Gastroesophageal sphincter (tissue), 4 donors: ENCODE measurements around the gene SLC25A6. TPM values are rescaled to one million over a fixed set of nuclear protein-coding genes. Genes with fewer than 3 reads are reported as not detected.

Experiments used
- ATAC-seq: fragments of 150-250 bp; one replicate; pipeline ENCODE4 v1.9.1; 2016; ENCODE audit warnings: mild to moderate bottlenecking, moderate library complexity
- H3K27ac ChIP-seq, 4 donors: fragments of 200-600 bp; sonication (generic) in 3 of 4; 1 replicate in 3 of 4; 2 replicates in 1 of 4; pipeline ENCODE4 v1.5.1; 2016 to 2019
- H3K27me3 ChIP-seq: fragments of 200-600 bp; sonication (generic); one replicate; pipeline ENCODE4 v1.5.1; 2019
- H3K36me3 ChIP-seq, 2 donors: fragments of 200-600 bp; sonication (generic); one replicate each; pipeline ENCODE4 v1.5.1; 2019; ENCODE audit warnings: control low read depth in 1 of 2
- H3K4me1 ChIP-seq, 3 donors: fragments of 200-600 bp; sonication (generic); 1 replicate in 2 of 3; 2 replicates in 1 of 3; pipeline ENCODE4 v1.5.1; 2016 to 2019; ENCODE audit warnings: control low read depth in 2 of 3
- H3K4me3 ChIP-seq, 2 donors: fragments of 200-600 bp; sonication (generic); one replicate each; pipeline ENCODE4 v1.5.1; 2019; ENCODE audit warnings: mild to moderate bottlenecking in 1 of 2, moderate library complexity in 1 of 2
- H3K9me3 ChIP-seq, 3 donors: fragments of 200-600 bp; sonication (generic); one replicate each; pipeline ENCODE4 v1.5.1; 2017 to 2019; ENCODE audit warnings: control low read depth in 2 of 3
- CTCF ChIP-seq, 4 experiments: fragments of 200-600 bp in 2 of 4; fragments of 450-650 bp in 2 of 4; sonication (generic) in 1 of 4; IDR thresholded peaks; one replicate each; pipeline ENCODE4 v1.5.1; 2017 to 2019; ENCODE audit warnings: antibody characterized with exemption in 4 of 4, mild to moderate bottlenecking in 2 of 4, moderate library complexity in 2 of 4
- EP300 ChIP-seq: sonication (generic); formaldehyde crosslinking; IDR thresholded peaks from one replicate; pipeline ENCODE4 v1.6.1; 2017; ENCODE audit warnings: antibody characterized with exemption, mild to moderate bottlenecking
- POLR2A ChIP-seq, 2 donors: fragments of 450-650 bp; IDR thresholded peaks; one replicate each; pipeline ENCODE4 v1.6.1; 2017; ENCODE audit warnings: antibody characterized with exemption in 2 of 2, mild to moderate bottlenecking in 2 of 2, moderate library complexity in 1 of 2
- POLR2AphosphoS5 ChIP-seq: sonication (generic); formaldehyde crosslinking; IDR thresholded peaks from one replicate; pipeline ENCODE4 v1.6.1; 2017; ENCODE audit warnings: antibody characterized with exemption
- WGBS, 2 donors: methylation state at CpG; one replicate each; pipeline ENCODE4 v1.1.5; 2018; ENCODE audit warnings: low coverage in 1 of 2; 5-methylcytosine and 5-hydroxymethylcytosine counted together
- total RNA-seq, 4 donors: library from RNA; depleted of rRNA; stranded (reverse); fragments of >200 nt; gene quantifications; one replicate each; pipeline ENCODE4 v1.1.0, GENCODE V29; 2016

SLC25A6 gene
- total RNA-seq, 4 donors from 2014 or later = 204 to 408 (median 268) TPM

- no peak for ATAC-seq
- WGBS, 2 donors = 73 to 85% methylated on average over 9 of the region's 9 CpGs
Measured at GRCh38 chrX:1424147-1424851, 32.4 kb upstream of the SLC25A6 start.

GRCh38 chrX:1423215-1423614 is 31.3 kb upstream of the SLC25A6 start:
- H3K4me3 ChIP-seq = no peak overlapping the region
- H3K36me3 ChIP-seq = peaks cover 0 to 89% of the 10 kb centered on the region in 2 donors
- no peaks in the 10 kb centered on the region for H3K4me1 ChIP-seq
- H3K27me3 ChIP-seq = no peaks in the 10 kb centered on the region
- ATAC-seq = no peak
- H3K27ac ChIP-seq = no peak overlapping the region
- 0% methylated on average over 1 of the region's 2 CpGs; no CpG with 5 or more reads in 1 of the 2 donors for WGBS, 2 donors
- TF ChIP-seq CTCF (IDR thresholded peaks at IDR 0.05) (no peak), EP300 (no peak), POLR2AphosphoS5 (no peak), POLR2A (IDR thresholded peaks at IDR 0.05) (no peak)
- peaks cover 0 to 27% (median 0%) of the 10 kb centered on the region in 3 donors for H3K9me3 ChIP-seq

More at GRCh38 chrX:1424147-1424851, 32.4 kb upstream of the SLC25A6 start:
- Histone ChIP-seq H3K9me3 (peaks cover 0 to 20% (median 0%) of the 10 kb centered on the region in 3 donors), H3K4me1 (no peaks in the 10 kb centered on the region), H3K36me3 (peaks cover 0 to 78% of the 10 kb centered on the region in 2 donors), H3K27ac (no peak overlapping the region), H3K4me3 (no peak overlapping the region), H3K27me3 (no peaks in the 10 kb centered on the region)
- TF ChIP-seq CTCF (IDR thresholded peaks at IDR 0.05) (no peak), EP300 (no peak), POLR2A (IDR thresholded peaks at IDR 0.05) (no peak), POLR2AphosphoS5 (no peak)

- no peak for ATAC-seq
- Histone ChIP-seq H3K4me1 (no peaks in the 10 kb centered on the region), H3K36me3 (peaks cover 0 to 87% of the 10 kb centered on the region in 2 donors)
Measured at GRCh38 chrX:1422135-1422465, 30.2 kb upstream of the SLC25A6 start.

GRCh38 chrX:1421433-1422134 is 29.7 kb upstream of the SLC25A6 start:
- WGBS, 2 donors = 96 to 97% methylated on average over 10 to 18 of the region's 19 CpGs
- Histone ChIP-seq H3K27ac (no peak overlapping the region), H3K9me3 (peaks cover 0 to 28% (median 0%) of the 10 kb centered on the region in 3 donors), H3K27me3 (no peaks in the 10 kb centered on the region), H3K4me1 (no peaks in the 10 kb centered on the region), H3K4me3 (no peak overlapping the region), H3K36me3 (peaks cover 0 to 89% of the 10 kb centered on the region in 2 donors)
- TF ChIP-seq EP300 = no peak
- no peak for TF ChIP-seq POLR2AphosphoS5
- no peak for TF ChIP-seq CTCF (IDR thresholded peaks at IDR 0.05)
- no peak for TF ChIP-seq POLR2A (IDR thresholded peaks at IDR 0.05)
- ATAC-seq = no peak

More at GRCh38 chrX:1422135-1422465, 30.2 kb upstream of the SLC25A6 start:
- Histone ChIP-seq H3K9me3 (peaks cover 0 to 28% (median 0%) of the 10 kb centered on the region in 3 donors), H3K27ac (no peak overlapping the region), H3K4me3 (no peak overlapping the region), H3K27me3 (no peaks in the 10 kb centered on the region)
- WGBS, 2 donors = 96 to 100% methylated on average over 3 of the region's 4 CpGs
- TF ChIP-seq POLR2AphosphoS5 (no peak), EP300 (no peak), CTCF (IDR thresholded peaks at IDR 0.05) (no peak), POLR2A (IDR thresholded peaks at IDR 0.05) (no peak)
